GM18498 (cell line): ENCODE results near the gene NR4A1.
A peak's percentile ranks its signal among the peaks of the same experiment; 100 is the strongest.

Experiments
- ATAC-seq: cut with Tn5 transposase; IDR thresholded peaks from one replicate; pipeline ENCODE4 v1.9.1; 2021; ENCODE audit warnings: mild to moderate bottlenecking, moderate library complexity; ENCODE audit not compliant: unreplicated experiment

NR4A1 gene

DNA sequence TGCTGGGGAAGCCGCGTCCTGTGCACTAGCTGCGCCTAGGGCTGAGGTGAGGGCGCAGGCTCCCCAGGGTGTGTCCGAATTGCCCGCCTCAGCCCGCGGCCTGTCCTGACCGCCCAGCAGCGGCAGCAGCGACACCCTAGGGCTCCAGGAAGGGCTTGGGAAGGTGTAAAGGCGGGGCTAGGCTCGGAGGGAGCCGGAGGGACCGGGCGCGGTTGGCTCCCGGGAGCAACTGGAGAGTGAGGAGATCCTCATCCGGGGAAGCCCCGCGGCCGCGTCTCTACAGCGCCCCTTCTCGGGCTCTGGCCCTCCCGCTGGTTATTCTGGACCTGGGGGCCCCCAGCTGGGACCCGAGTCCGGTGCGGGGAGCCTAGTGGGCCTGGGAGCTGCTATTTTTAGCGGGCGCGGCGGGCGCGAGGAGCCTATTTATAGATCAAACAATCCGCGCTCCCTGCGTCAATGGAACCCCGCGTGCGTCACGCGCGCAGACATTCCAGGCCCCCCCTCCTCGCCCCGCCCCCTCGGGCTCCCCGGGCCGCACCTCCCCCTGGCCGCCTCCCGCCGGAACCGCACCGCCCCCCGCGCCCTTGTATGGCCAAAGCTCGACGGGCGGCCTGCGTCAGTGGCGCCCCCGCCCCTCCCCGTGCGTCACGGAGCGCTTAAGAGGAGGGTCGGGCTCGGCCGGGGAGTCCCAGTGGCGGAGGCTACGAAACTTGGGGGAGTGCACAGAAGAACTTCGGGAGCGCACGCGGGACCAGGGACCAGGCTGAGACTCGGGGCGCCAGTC lies at the start of gene NR4A1:
Gene NR4A1 (plus strand): TSS at position 685 of the 784 bp plus-strand sequence. CDS start 2,887 bp downstream, outside the sequence.
- peak; percentile 88 for ATAC-seq

DNA sequence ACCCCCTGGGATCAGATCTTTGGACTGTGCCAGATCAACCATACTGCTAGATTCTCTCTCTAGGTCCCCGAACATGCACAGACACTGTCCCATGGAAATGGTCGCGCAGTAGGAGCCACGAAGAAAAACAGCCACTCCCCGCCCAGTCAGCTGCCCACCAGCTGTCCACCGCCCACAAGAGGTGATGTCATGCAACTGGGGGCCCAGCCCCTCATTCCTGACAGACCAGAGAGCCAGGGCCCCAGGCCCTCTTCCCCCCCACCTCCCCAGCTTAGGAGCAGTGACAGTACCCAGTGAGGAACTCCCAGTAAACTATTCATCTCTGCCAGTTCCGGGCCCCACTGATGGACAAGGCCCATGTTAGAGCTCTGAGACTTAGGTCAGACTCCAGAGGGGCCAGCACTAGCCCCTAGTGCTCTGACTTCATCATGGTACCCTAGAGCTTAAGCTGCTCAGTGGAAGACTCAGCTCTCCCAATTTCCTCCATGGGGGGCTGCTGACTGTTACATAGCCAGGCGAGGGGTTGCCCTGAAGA lies 48.2 kb upstream of the NR4A1 start:
- ATAC-seq, result no peak

DNA sequence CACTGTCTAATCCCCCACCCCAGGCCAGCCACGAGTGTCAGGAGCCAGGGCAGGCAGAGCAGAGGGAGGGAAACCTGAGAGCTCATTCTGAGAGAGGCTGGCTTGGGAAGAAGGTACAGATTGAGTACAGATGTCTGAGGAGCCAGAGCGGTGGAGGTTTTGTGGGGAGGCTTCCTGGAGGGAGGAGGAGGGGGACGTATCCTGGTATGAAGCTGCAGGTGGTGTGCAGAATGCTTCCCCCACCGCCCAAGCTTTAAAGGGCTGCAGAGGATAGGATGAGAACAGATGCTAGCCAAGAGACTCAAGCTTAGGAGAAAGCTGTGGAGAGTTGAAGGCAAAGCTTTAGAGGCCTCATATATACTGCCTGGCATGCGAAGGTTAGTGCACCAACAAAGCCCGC lies 47.7 kb upstream of the NR4A1 start:
- no peak for ATAC-seq

DNA sequence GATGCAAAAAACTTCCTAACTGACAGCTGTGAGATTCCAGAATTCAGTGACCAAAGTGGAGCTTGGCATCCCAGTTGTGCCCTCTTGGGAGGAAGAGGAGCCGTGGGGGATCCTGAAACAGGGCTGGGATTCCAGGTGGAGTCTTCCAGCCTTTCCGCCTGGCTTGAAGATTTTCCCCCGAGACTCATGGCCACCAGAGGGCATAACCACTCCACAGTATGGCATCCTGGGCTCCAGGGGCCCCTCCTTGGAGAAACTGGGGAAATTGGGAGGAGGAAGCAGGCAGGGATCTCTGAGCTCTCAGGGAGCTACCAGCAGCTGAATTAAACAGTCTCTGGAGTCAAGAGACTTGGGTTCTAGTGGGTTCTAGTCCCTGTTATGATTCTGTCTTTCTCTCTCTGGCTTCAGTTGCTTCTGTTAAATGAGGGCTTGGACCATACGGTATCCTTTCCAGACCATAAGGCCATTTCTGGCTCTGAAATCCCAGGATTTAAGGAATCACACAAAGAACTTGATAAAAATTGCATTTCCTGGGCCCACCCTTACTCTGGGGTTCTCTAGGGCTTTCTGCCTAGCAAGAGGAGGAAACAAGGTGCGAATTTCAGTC lies 47.1 kb upstream of the NR4A1 start:
- ATAC-seq, result no peak

DNA sequence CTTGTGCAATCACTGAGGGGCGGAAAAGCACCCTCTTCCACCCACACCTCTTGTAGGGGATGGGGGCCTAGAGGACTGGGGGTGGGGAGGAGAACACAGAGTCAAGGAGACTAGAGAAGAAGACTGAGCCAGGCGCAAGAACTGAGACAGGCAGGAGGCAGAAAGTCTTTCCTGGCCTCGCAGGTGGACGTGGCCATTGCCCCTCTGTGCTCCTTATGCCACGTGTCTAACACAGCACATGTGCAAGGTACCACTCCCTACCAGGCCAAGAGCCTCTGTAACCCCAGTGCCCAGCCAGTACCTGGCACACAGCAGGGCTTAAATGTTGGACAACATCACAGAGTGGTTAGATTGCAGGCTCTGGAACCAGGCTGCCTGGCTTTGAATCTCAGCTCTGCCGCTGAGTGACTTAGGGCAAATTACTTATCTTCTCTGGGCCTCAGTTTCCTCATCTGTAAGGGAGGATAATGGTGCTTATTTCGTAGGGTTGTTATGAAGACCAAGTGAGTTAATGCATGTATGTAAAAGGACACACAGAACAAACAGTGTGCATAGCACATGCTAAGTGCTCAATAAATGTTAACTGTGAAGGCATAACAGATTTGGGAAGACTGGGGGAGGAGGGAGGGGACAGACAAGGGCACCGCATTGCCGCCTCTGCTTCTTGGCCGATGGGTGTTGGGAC lies 45.9 kb upstream of the NR4A1 start:
- no peak for ATAC-seq

DNA sequence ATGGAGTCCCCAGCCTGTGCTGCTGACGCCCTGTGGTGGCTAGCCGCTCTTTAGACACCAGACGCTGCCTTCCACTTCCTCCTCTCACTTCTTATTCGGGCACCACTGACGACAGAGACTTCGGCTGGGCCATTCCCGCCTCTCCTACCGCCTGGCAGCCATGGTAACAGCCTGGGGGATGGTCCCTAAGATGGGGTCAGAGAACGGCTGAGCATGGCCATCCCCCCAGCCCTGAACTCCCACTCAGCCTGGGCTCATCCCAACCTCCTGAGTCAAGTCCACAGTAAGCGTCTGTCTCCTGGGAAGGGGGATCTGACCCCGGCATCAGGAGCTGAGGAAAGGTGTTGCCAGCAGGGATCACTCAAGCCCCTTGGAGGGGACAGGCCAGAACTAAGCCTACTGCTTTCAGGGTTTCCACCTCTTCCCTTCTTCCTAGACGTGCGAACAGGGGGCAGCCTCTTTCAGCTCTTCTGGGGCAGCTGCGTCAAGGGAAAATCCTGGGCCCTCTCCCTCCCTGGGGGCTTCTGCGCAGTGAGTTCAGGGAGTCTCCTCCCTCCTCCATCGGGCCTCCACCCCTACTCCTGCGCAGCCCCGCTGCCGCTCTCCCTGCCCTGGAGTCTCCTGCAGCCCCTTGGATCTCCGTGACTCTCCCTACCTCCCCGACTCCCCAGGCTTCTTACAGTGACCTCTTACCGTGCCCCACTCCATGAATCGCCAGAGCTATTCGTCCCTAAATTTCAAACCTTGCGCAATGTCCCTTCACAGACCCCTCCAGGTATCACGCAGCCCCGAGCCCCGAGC lies 45.1 kb upstream of the NR4A1 start:
- ATAC-seq, result peak; percentile 81

DNA sequence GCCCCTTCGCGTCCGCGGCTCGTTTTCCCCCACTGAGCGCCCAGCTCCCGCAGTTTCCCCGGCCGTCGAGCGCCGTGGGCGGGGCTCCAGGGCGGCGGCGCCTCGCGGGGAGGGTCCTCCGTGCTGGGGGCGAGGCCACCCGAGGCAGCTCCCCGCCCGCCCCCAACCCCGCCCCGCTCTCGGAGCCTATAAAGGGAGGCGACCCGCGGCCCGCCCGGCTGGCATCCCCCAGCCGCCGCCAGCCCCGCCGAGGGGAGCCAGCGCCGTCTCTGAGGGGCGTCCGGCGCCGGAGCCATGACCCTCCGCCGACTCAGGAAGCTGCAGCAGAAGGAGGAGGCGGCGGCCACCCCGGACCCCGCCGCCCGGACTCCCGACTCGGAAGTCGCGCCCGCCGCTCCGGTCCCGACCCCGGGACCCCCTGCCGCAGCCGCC lies 44.5 kb upstream of the NR4A1 start, which contains the start of gene TAMALIN:
Gene TAMALIN (plus strand): TSS at position 221 of the 432 bp plus-strand sequence. CDS start 74 bp downstream, at position 295.
- no peak for ATAC-seq

DNA sequence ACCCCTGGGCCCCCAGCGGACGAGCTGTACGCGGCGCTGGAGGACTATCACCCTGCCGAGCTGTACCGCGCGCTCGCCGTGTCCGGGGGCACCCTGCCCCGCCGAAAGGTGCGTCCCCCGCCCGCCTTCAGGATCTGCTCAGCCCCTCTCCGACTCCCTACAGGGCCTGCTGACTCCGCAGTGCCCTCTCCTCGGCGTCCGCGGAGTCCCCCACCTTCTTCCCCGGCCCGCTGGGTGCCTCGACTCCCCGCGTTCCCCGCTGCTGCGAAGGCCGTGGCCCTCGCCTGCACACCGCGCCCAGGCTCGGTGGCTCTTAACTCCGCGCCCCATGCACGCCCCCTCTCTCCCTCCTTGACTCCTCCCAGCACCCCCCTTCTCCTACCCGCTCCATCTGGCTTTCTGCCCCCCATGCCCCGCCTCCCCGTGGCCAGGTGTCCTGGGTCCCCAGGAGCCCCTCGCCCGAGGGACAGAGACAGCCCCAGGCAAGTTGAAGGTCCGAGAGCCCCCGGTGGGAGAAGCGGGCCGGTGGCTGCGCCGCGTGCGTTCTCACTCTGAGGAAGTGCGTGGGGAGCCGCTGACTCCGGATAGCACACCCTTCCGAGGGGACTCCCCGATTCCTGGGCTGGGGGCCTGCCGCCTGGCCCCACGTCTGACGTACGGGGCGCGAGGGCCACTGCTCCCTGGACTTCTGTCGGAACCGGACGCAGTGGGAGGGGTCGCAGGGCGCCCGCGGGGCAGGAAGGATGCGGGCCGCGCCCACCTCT lies 43.9 kb upstream of the NR4A1 start:
- ATAC-seq, result no peak

DNA sequence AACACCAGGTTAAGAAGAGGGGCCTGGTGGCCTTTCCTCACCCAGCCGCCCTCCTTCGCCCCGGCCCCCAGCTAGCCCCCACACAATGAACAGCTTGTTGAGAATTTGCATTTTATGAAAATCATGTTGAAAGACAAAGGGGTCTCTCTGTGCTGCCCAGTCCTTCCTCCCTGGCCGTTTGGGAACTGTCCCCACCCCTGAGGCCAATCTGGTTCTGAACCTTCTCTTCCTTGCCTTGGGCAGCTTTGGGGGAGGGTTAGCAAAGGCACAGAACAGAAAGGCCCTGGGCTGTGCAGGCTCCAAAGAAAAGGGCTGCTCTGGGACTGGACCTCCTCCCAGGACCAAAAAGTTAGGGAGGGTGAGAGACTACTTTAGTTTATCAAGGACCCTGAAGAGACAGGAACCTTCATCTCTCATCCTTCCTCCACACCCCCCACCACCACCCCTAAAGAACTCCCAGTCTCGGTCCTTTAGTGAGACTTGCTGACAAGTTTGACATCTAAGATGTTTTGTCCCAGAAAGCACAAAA lies 43.2 kb upstream of the NR4A1 start:
- no peak for ATAC-seq

DNA sequence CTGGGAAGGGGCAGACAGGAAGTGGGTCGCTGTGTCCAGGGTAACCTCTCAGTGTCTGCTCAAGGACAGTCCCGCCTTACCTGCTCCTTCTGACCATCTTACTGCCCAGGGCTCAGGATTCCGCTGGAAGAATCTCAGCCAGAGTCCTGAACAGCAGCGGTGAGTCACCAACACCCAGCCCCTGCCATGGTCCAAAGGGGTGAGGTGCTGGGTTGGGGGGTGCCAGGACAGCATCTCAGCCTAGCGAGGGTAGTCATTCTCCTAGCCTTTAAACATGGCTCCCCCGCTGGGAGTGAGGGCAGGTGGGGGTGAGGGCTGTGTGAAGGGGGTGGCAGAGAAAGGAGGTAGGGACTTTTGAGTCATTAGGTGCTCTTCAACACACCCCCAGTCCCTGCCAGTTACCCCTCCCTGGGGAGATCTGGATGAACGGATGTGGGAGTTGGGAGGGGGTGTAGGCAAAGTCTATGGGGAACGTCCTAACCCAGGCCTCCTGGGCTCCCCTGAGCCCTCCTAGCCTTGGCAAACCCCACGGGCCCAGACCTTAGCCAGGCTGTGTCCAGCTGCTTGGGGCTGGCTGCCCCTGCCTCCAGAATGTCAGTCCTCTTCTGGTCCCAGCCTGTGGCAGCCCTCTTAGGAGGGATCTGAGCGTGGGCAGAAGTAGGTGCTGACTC lies 42.0 kb upstream of the NR4A1 start:
- ATAC-seq, result no peak

DNA sequence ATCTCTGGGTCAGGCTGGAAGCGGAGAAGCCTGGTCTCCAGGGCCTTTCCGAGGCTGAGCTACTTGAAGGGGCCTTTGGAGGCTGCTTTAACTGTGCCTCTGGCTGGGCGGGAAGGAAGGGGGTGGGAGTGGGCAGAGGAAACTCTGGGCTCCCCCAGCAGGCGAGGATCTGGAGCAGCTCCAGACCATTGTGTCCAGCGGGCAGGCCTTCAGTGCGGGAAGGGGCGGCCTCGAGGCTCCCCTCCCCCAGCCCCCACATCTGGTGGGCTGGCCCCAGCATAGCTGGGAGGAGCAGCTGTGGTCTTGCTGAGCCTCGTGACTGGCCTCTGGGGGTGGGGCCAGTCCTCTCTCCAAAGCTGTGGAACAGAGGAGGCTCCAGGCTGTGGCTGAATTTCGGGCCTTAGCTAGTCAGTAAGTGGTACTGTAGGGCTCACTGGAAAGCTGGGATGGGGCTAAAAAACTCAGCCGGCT lies 41.1 kb upstream of the NR4A1 start:
- no peak for ATAC-seq

DNA sequence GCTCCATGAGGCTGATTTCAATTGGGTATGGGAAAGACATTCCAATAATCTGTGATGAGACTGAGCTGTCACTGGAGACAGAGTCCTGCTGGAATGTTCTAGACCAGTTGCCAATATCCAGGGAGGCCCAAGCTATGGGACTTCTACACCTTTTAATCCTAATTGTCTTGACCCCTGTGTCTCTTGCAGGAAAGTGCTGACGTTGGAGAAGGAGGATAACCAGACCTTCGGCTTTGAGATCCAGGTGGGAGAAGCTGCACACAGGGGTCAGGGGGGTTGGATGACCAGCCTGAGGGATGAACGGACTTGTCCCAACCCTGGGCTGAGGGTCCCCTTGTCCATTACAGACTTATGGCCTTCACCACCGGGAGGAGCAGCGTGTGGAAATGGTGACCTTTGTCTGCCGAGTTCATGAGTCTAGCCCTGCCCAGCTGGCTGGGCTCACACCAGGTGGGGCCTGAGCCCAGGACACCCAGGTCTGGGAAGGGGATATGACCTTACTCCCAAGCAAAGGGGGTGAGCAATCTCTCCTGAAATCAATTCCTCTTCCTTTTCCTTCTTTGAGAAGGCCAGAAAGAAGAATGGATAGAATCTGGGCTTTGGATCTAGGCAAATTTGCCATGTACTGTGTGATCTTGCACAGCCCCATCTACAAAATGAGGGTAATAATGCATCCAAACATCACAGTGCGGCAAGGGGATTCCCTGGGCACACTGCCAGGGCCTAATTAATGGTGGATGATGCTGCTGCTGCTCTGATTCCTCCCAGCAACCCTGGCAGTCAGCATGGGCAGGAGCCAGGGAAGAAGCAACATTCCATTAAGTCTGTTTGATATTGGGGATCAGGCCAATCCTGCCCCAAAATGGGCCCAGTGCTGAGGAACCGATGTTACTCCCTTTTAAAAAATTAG lies 40.3 kb upstream of the NR4A1 start:
- ATAC-seq, result no peak

DNA sequence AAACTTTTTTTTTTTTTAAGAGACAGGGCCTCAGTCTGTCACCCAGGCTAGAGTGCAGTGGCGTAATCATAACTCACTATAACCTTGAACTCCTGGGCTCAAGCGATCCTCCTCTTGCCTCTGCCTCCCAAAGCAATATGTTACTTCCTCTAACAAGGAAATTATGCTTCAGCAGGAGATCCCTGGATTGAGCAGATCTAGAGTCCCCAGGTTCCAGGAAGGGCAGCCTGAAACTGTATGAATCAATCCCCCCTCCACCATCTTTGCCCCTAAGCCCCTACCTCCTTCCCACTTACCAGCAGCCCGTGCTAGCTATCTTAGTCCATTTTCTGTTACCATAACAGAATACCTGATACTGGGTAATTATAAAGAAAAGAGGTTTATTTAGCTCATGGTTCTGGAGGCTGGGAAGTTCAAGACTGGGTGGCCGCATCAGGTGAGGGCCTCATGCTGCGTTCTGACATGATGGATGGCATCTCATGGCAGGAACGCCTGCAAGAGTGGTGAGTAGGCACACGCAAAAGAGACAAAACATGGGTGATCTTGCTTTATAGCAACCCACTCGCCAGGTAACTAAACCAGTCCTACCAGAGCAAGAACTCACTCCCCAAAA lies 39.5 kb upstream of the NR4A1 start:
- no peak for ATAC-seq

DNA sequence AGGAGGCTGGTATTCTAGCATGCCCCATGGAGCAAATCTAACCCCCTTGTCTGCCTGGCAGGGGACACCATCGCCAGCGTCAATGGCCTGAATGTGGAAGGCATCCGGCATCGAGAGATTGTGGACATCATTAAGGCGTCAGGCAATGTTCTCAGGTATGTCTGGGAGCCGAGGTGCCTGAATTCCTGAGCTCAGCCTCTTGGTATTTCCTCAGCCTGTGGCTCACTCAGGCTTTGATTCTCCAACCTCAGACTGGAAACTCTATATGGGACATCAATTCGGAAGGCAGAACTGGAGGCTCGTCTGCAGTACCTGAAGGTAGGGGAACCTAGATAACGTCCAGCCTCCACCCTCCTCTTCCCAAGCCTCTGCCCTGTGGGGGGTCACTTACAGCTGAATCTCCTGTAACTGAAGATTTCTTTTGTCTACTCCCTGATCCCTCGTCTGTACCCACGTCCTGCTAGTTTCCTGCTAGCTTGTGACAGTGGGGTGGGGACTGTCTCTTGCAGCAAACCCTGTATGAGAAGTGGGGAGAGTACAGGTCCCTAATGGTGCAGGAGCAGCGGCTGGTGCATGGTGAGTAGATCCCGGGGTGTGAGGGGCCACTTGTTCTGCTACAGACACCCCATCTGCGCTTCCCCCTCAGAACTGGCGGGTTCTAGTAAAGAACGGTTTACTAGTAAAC lies 37.5 kb upstream of the NR4A1 start:
- ATAC-seq, result no peak

DNA sequence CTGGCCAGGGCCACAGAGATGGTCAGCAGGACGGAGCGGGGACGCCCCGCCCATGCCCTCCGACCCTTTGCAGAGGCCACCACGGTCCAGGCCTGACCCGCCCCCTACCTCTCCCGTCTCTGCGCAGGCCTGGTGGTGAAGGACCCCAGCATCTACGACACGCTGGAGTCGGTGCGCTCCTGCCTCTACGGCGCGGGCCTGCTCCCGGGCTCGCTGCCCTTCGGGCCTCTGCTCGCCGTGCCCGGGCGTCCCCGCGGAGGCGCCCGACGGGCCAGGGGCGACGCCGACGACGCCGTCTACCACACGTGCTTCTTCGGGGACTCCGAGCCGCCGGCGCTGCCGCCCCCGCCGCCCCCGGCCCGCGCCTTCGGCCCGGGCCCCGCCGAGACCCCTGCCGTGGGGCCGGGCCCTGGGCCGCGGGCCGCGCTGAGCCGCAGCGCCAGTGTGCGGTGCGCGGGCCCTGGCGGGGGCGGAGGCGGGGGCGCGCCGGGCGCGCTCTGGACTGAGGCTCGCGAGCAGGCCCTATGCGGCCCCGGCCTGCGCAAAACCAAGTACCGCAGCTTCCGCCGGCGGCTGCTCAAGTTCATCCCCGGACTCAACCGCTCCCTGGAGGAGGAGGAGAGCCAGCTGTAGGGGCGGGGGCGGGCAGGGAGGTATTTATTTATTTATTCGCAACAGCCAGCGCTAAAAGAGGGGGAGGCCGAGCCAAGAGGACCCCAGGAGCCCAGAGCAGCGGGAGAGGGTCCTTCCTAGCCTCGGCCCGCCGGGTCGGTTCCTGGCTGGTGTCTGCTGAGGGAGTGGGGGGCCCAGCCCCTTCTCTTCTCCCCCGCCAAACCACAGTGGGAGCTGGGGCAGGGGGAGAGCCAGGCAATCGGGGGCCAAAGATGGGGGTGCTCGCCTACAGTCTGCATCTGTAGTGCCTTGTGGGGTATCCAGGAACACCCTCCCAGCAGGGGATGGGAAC lies 36.4 kb upstream of the NR4A1 start:
- no peak for ATAC-seq

DNA sequence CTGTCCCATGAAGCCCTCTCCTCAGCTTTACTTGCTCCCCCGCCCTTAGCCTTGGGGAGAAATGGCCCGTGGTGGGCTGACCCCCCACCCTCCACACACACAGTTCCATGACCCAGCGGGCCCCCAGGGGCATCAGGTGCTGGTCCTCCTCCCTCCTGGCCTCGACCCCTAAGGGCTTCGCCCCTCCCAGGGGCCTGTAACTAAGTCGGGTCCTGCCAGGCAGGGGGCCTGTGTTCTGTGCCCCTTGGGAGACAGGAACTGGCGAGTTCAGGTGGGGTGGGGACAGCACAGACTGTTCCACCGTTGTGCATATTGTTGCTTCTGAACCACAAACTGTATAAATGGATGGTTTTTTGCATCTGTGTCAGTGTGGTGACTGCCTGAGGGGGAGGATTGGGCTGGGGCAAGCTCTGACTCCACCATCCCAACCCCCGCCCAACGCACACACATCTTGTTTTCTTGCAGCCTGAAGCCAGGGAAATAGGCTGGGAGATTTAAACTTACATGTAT lies 35.7 kb upstream of the NR4A1 start:
- ATAC-seq, result no peak
